ENCODE measurements around the gene HEBP1. TPM values are rescaled to one million over a fixed set of nuclear protein-coding genes. Genes with fewer than 3 reads are reported as not detected.

HEBP1 gene
- total RNA-seq, 1 donor from 2014 or later = 24.2 TPM

DNA sequence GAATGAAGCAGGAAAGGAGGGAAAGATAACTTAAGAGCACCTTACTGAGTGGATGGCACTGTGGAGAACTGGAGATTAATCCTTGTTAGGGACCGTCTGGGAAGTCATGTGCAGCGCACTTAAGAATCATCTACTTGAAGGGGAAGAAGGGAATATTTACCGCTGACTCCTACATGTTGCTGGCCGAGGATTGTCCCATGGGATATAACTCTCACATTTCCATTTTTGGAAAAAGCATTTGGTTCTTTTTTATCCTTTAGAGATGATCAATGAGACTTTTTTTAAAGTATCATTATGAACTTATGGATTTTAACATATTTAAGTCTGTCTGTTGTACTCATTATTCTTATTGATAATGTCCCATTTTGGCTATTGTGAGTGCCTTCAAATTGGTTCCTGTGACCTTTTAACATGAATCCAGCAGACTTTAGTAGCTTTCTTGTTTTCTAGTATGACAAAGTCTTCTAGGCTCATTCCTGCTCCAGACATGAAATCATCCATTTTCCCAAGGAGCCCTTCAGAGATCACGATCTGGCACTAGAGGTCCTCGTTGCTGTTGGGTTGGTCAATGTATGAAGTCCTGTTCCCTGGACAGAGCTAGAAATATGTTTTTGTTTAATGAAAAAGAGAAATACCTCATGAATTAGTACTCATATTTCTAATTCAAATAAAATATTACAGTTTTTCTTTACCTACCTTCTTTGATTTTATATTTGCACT lies 23.9 kb upstream of the HEBP1 start:
- DNase-seq = peak; percentile 61

DNA sequence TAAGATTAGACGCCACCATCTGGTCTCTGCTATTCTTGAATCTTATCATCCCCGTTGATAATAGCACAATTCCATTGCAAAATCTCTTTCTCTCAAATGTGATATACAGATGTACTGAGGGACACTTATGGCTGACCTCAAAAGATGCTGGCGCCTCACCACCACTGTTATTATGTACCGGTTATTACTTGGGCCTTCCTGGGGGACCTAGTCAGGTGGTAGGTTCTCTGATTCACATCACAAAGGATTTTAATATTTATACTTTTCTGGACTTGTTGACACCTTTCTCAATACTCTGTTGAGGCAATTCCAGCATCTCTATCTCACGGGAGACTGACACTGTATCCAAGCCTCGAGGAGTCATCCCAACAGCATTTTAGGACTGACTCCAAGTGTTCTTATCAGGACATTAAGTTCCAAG lies 22.8 kb upstream of the HEBP1 start:
- peak; percentile 80 for DNase-seq

DNA sequence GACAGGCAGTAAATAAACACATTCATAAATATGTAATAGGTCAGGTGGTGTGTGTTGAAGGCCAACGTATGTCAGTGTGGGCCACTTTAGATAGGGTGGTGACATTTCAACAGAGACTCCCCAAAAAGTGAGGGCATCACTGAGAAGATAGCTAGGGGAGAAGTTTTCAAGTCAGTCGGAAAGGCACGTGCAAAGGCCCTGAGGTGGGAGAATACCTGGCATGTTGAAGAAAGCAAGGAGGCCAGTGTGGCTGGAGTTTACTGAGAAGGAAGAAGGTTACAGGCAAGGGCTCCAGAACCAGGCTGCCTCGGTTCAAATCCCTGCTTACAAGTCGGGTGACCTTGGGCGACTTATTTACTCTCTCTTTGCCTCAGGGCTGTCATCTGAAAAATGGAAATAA lies 11.0 kb upstream of the HEBP1 start:
- no peak for DNase-seq

GRCh38 chr12:13008741-13009380 lies 8.8 kb upstream of the HEBP1 start:
- no peak for DNase-seq

DNA sequence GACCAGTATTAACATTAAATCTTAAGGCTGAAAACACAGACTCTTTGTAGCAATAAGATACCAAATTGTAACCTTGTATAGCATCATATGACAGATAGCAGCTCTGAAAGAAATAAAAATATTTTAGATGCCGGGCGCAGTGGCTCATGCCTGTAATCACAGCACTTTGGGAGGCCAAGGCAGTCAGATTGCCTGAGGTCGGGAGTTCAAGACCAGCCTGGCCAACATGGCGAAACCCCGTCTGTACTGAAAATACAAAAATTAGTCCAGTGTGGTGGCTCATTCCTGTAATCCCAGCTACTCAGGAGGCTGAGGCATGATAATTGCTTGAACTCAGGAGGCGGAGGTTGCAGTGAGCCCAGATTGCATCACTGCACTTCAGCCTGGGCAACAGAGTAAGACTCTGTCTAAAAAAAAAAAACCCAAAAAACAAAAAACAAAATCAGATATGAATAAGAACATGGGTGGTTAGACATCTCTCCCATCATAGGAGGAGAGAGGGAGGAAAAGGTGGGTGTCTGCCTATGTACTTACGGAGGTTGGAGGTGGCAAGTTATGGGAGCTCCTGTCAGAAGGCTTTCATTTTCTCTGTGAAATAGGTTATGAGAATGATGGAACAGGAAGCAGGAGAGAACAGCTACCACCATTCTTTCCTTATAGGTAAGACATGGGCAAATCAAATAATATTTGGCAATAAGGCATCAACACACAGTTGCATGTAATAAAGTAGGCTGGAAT lies 7.6 kb upstream of the HEBP1 start:
- no peak for DNase-seq

DNA sequence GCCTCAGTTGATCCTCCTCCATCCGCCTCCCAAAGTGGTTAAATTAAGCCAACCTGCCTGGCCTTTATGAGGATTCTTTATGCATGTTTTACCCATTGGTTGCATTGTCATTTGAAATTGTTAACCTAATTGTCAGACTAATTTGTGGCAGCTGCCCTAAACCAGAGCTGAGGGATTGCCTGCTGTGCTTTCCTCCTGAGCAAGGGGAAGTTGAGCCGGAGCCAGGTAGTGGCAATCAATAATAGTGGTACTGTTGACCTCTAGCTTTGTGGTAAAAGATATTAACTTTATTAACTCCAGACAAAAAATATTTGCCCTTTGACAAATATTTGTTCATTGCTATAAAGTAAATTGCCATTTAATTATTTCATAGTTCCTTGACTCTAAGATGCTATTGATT lies 5.6 kb upstream of the HEBP1 start:
- DNase-seq = no peak

DNA sequence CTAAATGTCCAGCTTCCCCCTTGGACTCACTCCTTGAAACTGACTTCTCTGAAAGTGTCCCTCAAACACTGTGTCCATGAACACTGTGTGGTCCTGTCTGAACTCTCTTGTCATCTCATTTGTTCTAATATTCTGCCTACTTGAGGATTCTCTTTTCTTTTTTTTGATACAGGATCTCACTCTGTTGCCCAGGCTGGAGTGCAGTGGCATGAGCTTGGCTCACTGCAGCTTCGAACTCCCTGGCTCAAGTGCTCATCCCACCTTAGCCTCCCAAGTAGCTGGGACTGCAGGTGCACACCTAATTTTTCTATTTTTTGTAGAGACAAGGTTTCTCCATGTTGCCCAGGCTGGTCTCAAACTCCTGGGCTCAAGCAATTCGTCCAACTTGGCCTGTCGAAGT lies 4.9 kb upstream of the HEBP1 start:
- no peak for DNase-seq

DNA sequence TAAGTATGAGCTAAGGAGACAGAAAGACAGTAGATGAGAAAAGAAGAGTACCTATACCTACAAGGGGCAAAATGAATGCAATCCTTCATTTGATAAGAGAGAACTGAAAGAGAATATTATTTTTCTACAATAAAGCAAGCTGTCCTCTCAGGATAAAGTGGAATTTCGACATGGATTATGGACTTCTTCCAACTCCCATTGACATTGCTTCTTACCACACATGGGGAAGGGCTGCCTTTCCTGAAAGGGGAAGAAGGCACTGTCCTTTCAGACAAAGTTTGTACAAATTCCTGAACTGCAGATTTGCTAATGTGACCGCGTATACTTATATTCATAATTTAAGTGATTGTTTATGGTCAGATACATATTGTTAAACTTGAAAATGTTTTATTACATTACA lies 4.3 kb upstream of the HEBP1 start:
- no peak for DNase-seq

DNA sequence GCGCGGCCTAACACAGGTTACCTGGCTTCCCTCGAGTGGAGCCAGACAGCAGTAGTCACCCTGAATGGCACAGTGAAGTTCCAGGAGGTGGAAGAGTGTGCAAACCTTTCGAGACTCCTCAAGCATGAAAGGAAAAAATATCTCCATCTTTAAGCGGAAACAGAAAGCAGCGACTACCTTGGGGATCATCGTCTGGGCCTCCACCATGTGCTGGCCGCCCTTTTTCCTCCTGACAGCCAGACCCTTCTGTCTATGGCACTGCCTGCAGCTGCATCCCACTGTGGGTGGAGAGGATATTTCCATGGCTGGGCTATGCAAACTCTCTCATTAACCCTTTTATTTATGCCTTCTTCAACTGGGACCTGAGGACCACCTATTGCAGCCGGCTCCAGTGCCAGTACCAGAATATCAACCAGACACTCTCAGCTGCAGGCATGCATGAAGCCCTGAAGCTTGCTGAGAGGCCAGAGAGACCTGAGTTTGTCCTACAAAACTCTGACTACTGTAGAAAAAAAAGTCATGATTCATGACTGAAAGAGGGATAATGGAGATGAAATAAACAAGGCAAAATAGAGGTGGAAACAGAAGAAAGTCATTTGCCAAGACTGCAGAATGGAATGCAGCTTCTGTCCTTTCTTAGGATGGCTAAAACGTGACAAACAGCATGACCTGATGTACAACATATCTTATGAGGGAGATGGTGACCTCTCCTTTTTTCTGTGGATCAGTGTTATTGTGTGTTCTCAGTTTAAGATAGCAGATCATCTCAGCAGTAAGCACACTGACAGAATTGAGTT lies 2.4 kb upstream of the HEBP1 start:
- no peak for DNase-seq

DNA sequence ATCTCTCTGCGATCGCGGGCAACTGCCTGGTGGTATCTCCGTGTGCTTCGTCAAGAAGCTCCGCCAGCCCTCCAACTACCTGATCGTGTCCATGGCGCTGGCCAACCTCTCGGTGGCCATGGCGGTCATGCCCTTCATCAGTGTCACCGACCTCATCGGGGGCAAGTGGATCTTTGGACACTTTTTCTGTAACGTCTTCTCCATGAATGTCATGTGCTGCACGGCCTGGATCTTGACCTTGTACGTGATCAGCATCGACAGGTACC lies 1.6 kb upstream of the HEBP1 start:
- DNase-seq = no peak

GRCh38 chr12:13000925-13001774 lies 1.1 kb upstream of the HEBP1 start:
- DNase-seq = no peak

DNA sequence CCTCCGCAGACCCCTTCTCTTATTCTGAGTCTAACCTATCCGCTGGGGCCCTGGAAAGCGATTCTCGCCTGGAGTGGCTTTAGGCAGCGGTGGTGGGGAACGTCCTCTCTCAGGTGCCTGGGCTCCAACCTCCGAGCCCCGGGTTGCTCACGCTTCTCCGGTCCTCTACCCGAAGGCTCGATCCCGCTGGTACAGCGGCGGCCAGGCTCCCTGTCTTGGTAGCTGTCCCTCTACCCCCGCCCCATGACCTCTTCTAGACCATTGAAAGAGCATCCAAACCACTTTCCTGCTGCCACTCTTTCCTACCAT lies 505 bp upstream of the HEBP1 start:
- no peak for DNase-seq

GRCh38 chr12:12999271-12999958 lies 650 bp downstream of the HEBP1 start:
- peak; percentile 45 for DNase-seq

- DNase-seq = no peak
These were observed 1.8 kb downstream of the HEBP1 start for GRCh38 chr12:12998248-12998647.

GRCh38 chr12:12997734-12998133 lies 2.3 kb downstream of the HEBP1 start:
- no peak for DNase-seq

- DNase-seq = no peak
These were observed 2.9 kb downstream of the HEBP1 start for GRCh38 chr12:12997156-12997555.

- DNase-seq = no peak
These were observed 3.9 kb downstream of the HEBP1 start for GRCh38 chr12:12996209-12996608.

DNA sequence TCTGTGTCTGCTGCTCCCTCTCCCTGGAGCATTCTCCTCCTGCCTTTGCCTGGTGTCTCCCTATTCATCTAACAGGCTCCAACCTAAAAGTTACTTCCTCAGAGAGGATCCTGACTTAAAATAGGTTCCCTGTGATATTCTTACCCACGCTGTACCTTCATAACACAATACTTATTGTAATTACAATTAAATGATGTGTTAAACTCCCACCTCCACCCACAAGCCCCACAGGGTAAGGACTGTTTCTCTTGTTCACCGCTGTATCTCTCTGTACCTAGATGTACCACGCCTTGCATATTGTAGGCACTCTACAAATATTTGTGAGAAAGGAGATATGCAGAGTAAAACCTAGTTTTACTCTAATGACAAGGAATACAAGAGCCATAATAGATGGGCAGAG lies 5.0 kb downstream of the HEBP1 start:
- no peak for DNase-seq

DNA sequence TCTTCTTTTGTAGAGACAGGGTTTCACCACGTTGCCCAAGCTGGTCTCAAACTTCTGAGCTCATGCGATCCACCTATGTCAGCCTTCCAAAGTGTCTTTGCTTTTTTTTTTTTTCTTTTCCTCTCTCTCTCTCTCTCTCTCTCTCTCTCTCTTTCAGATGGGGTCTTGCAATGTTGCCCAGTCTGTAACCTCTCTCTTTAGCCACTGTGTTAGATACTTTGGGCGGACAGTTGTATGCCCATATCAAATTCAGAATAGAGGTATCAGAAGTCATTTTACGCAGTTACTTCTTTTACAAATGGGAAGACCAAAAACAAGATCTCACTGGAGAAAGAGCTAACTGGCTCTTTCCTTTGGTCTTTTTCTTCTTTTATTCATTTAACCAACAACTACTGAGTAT lies 6.7 kb downstream of the HEBP1 start:
- no peak for DNase-seq

- DNase-seq = no peak
These were observed 7.5 kb downstream of the HEBP1 start for GRCh38 chr12:12992418-12993130.
